Endodermal cell (in vitro differentiated cells): Measurements from ENCODE around the gene COQ8A. TPM values are rescaled to one million over a fixed set of nuclear protein-coding genes. Genes with fewer than 3 reads are reported as not detected.

ENCODE experiments used
- DNase-seq: peaks from one replicate; pipeline ENCODE4 v3.0.0-alpha.2; 2017
- H3K27ac ChIP-seq: 2 replicates; pipeline ENCODE4 v1.5.1; 2013; ENCODE audit warnings: mild to moderate bottlenecking, low read depth, low read length, moderate library complexity
- H3K27me3 ChIP-seq: 2 replicates; pipeline ENCODE4 v1.6.1; 2013; ENCODE audit warnings: mild to moderate bottlenecking, low read length, moderate library complexity; ENCODE audit not compliant: insufficient read depth, control insufficient read depth, poor library complexity, severe bottlenecking
- H3K36me3 ChIP-seq: 2 replicates; pipeline ENCODE4 v1.7.0; 2013; ENCODE audit warnings: mild to moderate bottlenecking, low read length, moderate library complexity; ENCODE audit not compliant: control insufficient read depth, insufficient read depth
- H3K4me1 ChIP-seq: one replicate; pipeline ENCODE4 v1.7.0; 2013; ENCODE audit warnings: low read length; ENCODE audit not compliant: control insufficient read depth, insufficient read depth
- H3K4me3 ChIP-seq: 2 replicates; pipeline ENCODE4 v1.5.1; 2013; ENCODE audit warnings: mild to moderate bottlenecking, low read length, moderate library complexity
- H3K9ac ChIP-seq: 2 replicates; pipeline ENCODE4 v1.6.1; 2013; ENCODE audit warnings: mild to moderate bottlenecking, low read length, moderate library complexity; ENCODE audit not compliant: poor library complexity, severe bottlenecking; ENCODE audit errors: extremely low read depth
- H3K9me3 ChIP-seq: 2 replicates; pipeline ENCODE4 v1.6.1; 2013; ENCODE audit warnings: mild to moderate bottlenecking, low read length, moderate library complexity; ENCODE audit not compliant: control insufficient read depth
- H3K27ac Mint-ChIP-seq: 2 replicates; pipeline ENCODE4 v1.8.0; 2020; ENCODE audit warnings: mixed read lengths
- H3K27me3 Mint-ChIP-seq: 2 replicates; pipeline ENCODE4 v1.8.0; 2021; ENCODE audit warnings: mild to moderate bottlenecking, mixed read lengths; ENCODE audit not compliant: insufficient read depth
- H3K36me3 Mint-ChIP-seq: 2 replicates; pipeline ENCODE4 v1.8.0; 2020; ENCODE audit warnings: low read depth, mixed read lengths
- H3K4me1 Mint-ChIP-seq: 2 replicates; pipeline ENCODE4 v1.8.0; 2020; ENCODE audit warnings: mixed read lengths
- H3K4me3 Mint-ChIP-seq: 2 replicates; pipeline ENCODE4 v1.8.0; 2020; ENCODE audit warnings: mild to moderate bottlenecking, moderate library complexity, mixed read lengths
- H3K9me3 Mint-ChIP-seq: 2 replicates; pipeline ENCODE4 v1.8.0; 2020; ENCODE audit warnings: mild to moderate bottlenecking, mixed read lengths
- CTCF ChIP-seq: fragments of 200-600 bp; sonication (generic); conservative IDR thresholded peaks from 2 replicates; pipeline ENCODE4 v1.5.0; 2021; ENCODE audit warnings: antibody characterized with exemption, mild to moderate bottlenecking
- WGBS, 2 experiments: methylation state at CpG; one replicate each; pipeline versions ENCODE4 v1.1.5 to v1.1.7; 2013; ENCODE audit warnings: missing lambda C conversion rate in 2 of 2, mixed read lengths in 1 of 2; ENCODE audit not compliant: insufficient coverage in 1 of 2, insufficient read length in 1 of 2; 5-methylcytosine and 5-hydroxymethylcytosine counted together
- total RNA-seq, 2 donors: library from RNA; stranded (reverse); fragmentation: NEBNext Ultra II Directional in 1 of 2; extraction: Animal tissue kit (Norgen Biotek cat#: 25700) in 1 of 2; gene quantifications; 2 replicates in 1 of 2; 3 replicates in 1 of 2; pipeline ENCODE4 v1.2.1, GENCODE V29; 2021

Gene COQ8A
- total RNA-seq, 2 donors from 2014 or later = 6.6 to 14.9 TPM

- Histone ChIP-seq H3K4me3 (no peak overlapping the region), H3K27me3 (no peaks in the 10 kb centered on the region), H3K9me3 (no peaks in the 10 kb centered on the region), H3K4me1 (no peaks in the 10 kb centered on the region), H3K9ac (no peak overlapping the region), H3K27ac (no peak overlapping the region), H3K36me3 (peaks cover 31% of the 10 kb centered on the region)
- Mint-ChIP-seq H3K36me3 (peaks cover 48% of the 10 kb centered on the region), H3K27me3 (no peaks in the 10 kb centered on the region), H3K4me1 (no peaks in the 10 kb centered on the region), H3K27ac (no peak overlapping the region), H3K9me3 (no peaks in the 10 kb centered on the region), H3K4me3 (no peak overlapping the region)
- WGBS, 2 experiments = 93 to 95% methylated on average over 11 to 17 of the region's 17 CpGs
- DNase-seq = no peak
- TF ChIP-seq CTCF = no peak
Observed at GRCh38 chr1:226891846-226892523, 48.1 kb upstream of the COQ8A start.

DNA sequence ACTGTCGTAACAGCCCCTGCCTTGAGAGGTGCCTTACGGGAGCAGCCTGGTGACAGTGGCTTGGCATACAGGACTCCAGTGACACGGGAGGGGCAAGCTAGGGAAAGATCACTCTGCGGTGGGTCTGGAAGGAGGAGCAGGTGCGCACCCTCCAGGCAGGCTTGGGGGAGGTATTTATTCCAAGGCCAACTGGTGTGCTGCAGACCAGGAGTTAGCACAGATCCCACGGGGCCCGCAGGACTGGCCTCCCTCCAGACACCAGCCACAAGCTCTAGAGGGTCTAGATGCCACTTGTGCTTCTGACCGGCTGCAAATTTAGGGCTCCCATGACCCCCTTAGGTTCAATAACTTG is 47.6 kb upstream of the COQ8A start:
- H3K36me3 Mint-ChIP-seq = peaks cover 51% of the 10 kb centered on the region
- Histone ChIP-seq H3K9ac (no peak overlapping the region), H3K4me1 (no peaks in the 10 kb centered on the region), H3K9me3 (no peaks in the 10 kb centered on the region), H3K4me3 (no peak overlapping the region), H3K27ac (no peak overlapping the region), H3K36me3 (peaks cover 31% of the 10 kb centered on the region), H3K27me3 (no peaks in the 10 kb centered on the region)
- no peak overlapping the region for H3K4me3 Mint-ChIP-seq
- TF ChIP-seq CTCF = no peak
- 82% methylated on average over 7 to 8 of the region's 8 CpGs for WGBS, 2 experiments
- H3K27ac Mint-ChIP-seq = no peak overlapping the region
- no peaks in the 10 kb centered on the region for H3K27me3 Mint-ChIP-seq
- DNase-seq = no peak
- no peaks in the 10 kb centered on the region for H3K4me1 Mint-ChIP-seq
- H3K9me3 Mint-ChIP-seq = no peaks in the 10 kb centered on the region

DNA sequence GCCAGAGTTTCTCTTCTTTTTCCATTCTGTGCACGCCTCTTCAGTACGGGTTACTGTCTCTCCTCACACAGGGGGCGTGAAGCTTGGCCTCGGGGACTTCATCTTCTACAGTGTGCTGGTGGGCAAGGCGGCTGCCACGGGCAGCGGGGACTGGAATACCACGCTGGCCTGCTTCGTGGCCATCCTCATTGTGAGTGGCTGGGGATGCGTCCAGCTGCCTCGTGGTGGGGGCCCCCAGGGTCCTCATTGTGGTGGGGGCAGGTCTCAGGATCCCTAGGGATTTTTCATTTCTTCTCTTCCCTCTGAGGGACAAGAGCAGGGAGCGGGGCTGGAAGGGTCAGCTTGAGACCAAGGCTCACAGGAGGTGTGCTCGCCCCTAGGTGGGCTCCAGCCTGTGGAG is 46.2 kb upstream of the COQ8A start:
- Mint-ChIP-seq H3K9me3 (no peaks in the 10 kb centered on the region), H3K36me3 (peaks cover 44% of the 10 kb centered on the region), H3K4me1 (no peaks in the 10 kb centered on the region), H3K27ac (no peak overlapping the region), H3K27me3 (no peaks in the 10 kb centered on the region), H3K4me3 (no peak overlapping the region)
- no peak for DNase-seq
- no peak overlapping the region for H3K27ac ChIP-seq
- no peak for TF ChIP-seq CTCF
- WGBS, 2 experiments = 95% methylated on average over 6 to 13 of the region's 13 CpGs
- H3K27me3 ChIP-seq = no peaks in the 10 kb centered on the region
- H3K9me3 ChIP-seq = no peaks in the 10 kb centered on the region
- H3K36me3 ChIP-seq = peaks cover 22% of the 10 kb centered on the region
- H3K4me1 ChIP-seq = no peaks in the 10 kb centered on the region
- no peak overlapping the region for H3K9ac ChIP-seq
- H3K4me3 ChIP-seq = no peak overlapping the region
